GM23248 (cell line): ENCODE data around the gene MYH7B. TPM values are rescaled to one million over a fixed set of nuclear protein-coding genes. Genes with fewer than 3 reads are reported as not detected.
A peak's percentile ranks its signal among the peaks of the same experiment; 100 is the strongest.

Experiments
- DNase-seq: peaks from one replicate; pipeline ENCODE4 v3.0.0-alpha.2; 2015
- H2AFZ ChIP-seq: fragments of 200-600 bp; sonication (generic); 2 replicates; pipeline ENCODE4 v1.6.1; 2016; ENCODE audit warnings: antibody characterized with exemption
- H3F3A ChIP-seq: fragments of 200-600 bp; sonication (generic); 2 replicates; pipeline ENCODE4 v1.6.1; 2016; ENCODE audit warnings: mild to moderate bottlenecking, antibody characterized with exemption, mixed run types; ENCODE audit not compliant: insufficient read depth
- H3K27ac ChIP-seq: fragments of 200-600 bp; sonication (generic); 2 replicates; pipeline ENCODE4 v1.5.1; 2016; ENCODE audit warnings: mild to moderate bottlenecking
- H3K27me3 ChIP-seq: fragments of 200-600 bp; sonication (generic); replicated peaks from 2 replicates; pipeline ENCODE4 v1.6.1; 2016; ENCODE audit warnings: mild to moderate bottlenecking; ENCODE audit not compliant: insufficient read depth
- H3K36me3 ChIP-seq: fragments of 200-600 bp; sonication (generic); 2 replicates; pipeline ENCODE4 v1.6.1; 2016; ENCODE audit warnings: low read depth, mild to moderate bottlenecking
- H3K4me1 ChIP-seq: fragments of 200-600 bp; sonication (generic); 2 replicates; pipeline ENCODE4 v1.6.1; 2016; ENCODE audit warnings: mild to moderate bottlenecking; ENCODE audit not compliant: insufficient read depth
- H3K4me2 ChIP-seq: fragments of 200-600 bp; sonication (generic); one replicate; pipeline ENCODE4 v1.6.1; 2016; ENCODE audit warnings: mild to moderate bottlenecking; ENCODE audit not compliant: unreplicated experiment
- H3K4me3 ChIP-seq: fragments of 200-600 bp; sonication (generic); 2 replicates; pipeline ENCODE4 v1.5.1; 2016; ENCODE audit warnings: mild to moderate bottlenecking
- H3K79me2 ChIP-seq: fragments of 200-600 bp; sonication (generic); 2 replicates; pipeline ENCODE4 v1.6.1; 2016; ENCODE audit warnings: mild to moderate bottlenecking; ENCODE audit not compliant: insufficient read depth
- H3K9ac ChIP-seq: fragments of 200-600 bp; sonication (generic); 2 replicates; pipeline ENCODE4 v1.6.1; 2016; ENCODE audit warnings: mild to moderate bottlenecking
- H3K9me2 ChIP-seq: fragments of 200-600 bp; sonication (generic); 2 replicates; pipeline ENCODE4 v1.6.1; 2016; ENCODE audit warnings: mixed run types, mild to moderate bottlenecking, moderate library complexity; ENCODE audit not compliant: insufficient read depth
- H3K9me3 ChIP-seq: fragments of 200-600 bp; sonication (generic); one replicate; pipeline ENCODE4 v1.6.1; 2017; ENCODE audit warnings: low read depth
- H4K20me1 ChIP-seq: fragments of 200-600 bp; sonication (generic); 2 replicates; pipeline ENCODE4 v1.6.0; 2016; ENCODE audit not compliant: insufficient read depth
- EZH2 ChIP-seq: fragments of 200-600 bp; sonication (generic); IDR thresholded peaks from 2 replicates; pipeline ENCODE4 v1.6.1; 2018; ENCODE audit warnings: antibody characterized with exemption, mild to moderate bottlenecking; ENCODE audit not compliant: insufficient read depth, poor library complexity, severe bottlenecking
- EZH2phosphoT487 ChIP-seq: fragments of 200-600 bp; sonication (generic); IDR thresholded peaks from 2 replicates; pipeline ENCODE4 v1.6.1; 2018; ENCODE audit warnings: antibody characterized with exemption, moderate library complexity, mild to moderate bottlenecking, low read depth; ENCODE audit not compliant: insufficient read depth
- WGBS, 2 experiments: methylation state at CpG; one replicate each; pipeline ENCODE4 v1.1.6; 2015 to 2017; ENCODE audit warnings: low lambda C conversion rate in 2 of 2, low coverage in 1 of 2; ENCODE audit errors: missing lambda C conversion rate in 2 of 2; 5-methylcytosine and 5-hydroxymethylcytosine counted together
- in situ Hi-C: fragments of 300-500 bp; cut with MboI; formaldehyde crosslinking; loops from 2 replicates; pipeline ENCODE4 v1.15.0; 2020
- polyA plus RNA-seq: library from polyadenylated mRNA; unstranded; fragments of >200 nt; fragmentation: Nextera tagmentation; extraction: Ambion mirVana; gene quantifications from 2 replicates; pipeline ENCODE4 v1.2.1, GENCODE V29; 2016
- total RNA-seq: library from RNA; depleted of rRNA; stranded (reverse); fragments of >200 nt; shearing (Covaris generic); gene quantifications from 2 replicates; pipeline ENCODE4 v1.2.3, GENCODE V29; 2014

MYH7B gene
- total and polyA plus RNA-seq, 2 experiments from 2014 or later: 0.11 to 0.49 TPM

GRCh38 chr20:34916774-34917354, 38.8 kb upstream of the MYH7B start:
- WGBS, 2 experiments: 63 to 71% methylated on average over 2 of the region's 2 CpGs
- no peak overlapping the region for H3K9ac ChIP-seq
- no peaks in the 10 kb centered on the region for H3K4me1 ChIP-seq
- H3K4me3 ChIP-seq: no peak overlapping the region
- in situ Hi-C loops: no loop called here
- H3K9me2 ChIP-seq: no peaks in the 10 kb centered on the region
- no peaks in the 10 kb centered on the region; the same call in 1 of the 2 replicates for H3K79me2 ChIP-seq
- no peak overlapping the region for H2AFZ ChIP-seq
- H4K20me1 ChIP-seq: no peaks in the 10 kb centered on the region
- no peaks in the 10 kb centered on the region for H3F3A ChIP-seq
- no peak overlapping the region for H3K4me2 ChIP-seq
- no peaks in the 10 kb centered on the region for H3K27me3 ChIP-seq
- no peaks in the 10 kb centered on the region for H3K36me3 ChIP-seq
- H3K9me3 ChIP-seq: no peaks in the 10 kb centered on the region
- H3K27ac ChIP-seq: no peak overlapping the region
- TF ChIP-seq EZH2: no peak
- no peak for TF ChIP-seq EZH2phosphoT487
- no peak for DNase-seq

GRCh38 chr20:34920055-34920454, 35.6 kb upstream of the MYH7B start:
- H3K4me1 ChIP-seq: peaks cover 16% of the 10 kb centered on the region
- in situ Hi-C loops: no loop called here
- TF ChIP-seq EZH2phosphoT487 (no peak), EZH2 (no peak)
- H3K4me3 ChIP-seq: no peak overlapping the region
- no peaks in the 10 kb centered on the region for H3K9me3 ChIP-seq
- H2AFZ ChIP-seq: no peak overlapping the region
- DNase-seq: no peak
- H3F3A ChIP-seq: peaks cover 14% of the 10 kb centered on the region
- H3K79me2 ChIP-seq: no peaks in the 10 kb centered on the region
- no peaks in the 10 kb centered on the region for H4K20me1 ChIP-seq
- no peak overlapping the region for H3K9ac ChIP-seq
- H3K36me3 ChIP-seq: no peaks in the 10 kb centered on the region
- H3K27me3 ChIP-seq: no peaks in the 10 kb centered on the region
- no peaks in the 10 kb centered on the region for H3K9me2 ChIP-seq
- H3K4me2 ChIP-seq: no peak overlapping the region
- H3K27ac ChIP-seq: no peak overlapping the region

DNA sequence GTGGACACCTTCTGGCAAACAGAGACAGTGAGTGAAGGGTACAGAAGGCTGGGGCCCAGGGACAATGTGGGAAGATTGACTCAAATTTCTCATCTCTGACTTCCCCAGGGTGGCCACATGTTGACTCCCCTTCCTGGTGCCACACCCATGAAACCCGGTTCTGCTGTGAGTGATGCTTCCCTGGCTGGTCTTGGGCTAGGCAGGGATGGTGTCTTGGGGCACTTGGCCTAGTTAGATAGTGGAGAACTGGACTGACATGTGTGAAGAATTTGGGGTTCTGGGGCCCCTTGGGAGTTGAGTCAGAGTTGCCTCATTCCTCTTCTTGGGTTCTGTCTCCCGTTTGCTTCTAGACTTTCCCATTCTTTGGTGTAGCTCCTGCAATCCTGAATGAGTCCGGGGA, 34.2 kb upstream of the MYH7B start:
- H3F3A ChIP-seq: peaks cover 14% of the 10 kb centered on the region
- no peak overlapping the region for H3K4me3 ChIP-seq
- H3K36me3 ChIP-seq: peaks cover 13% of the 10 kb centered on the region
- no peak overlapping the region for H2AFZ ChIP-seq
- peak; percentile 44 for DNase-seq
- H3K79me2 ChIP-seq: no peaks in the 10 kb centered on the region
- WGBS, 2 experiments: 46 to 61% methylated on average over 3 of the region's 3 CpGs
- H4K20me1 ChIP-seq: no peaks in the 10 kb centered on the region
- no peaks in the 10 kb centered on the region for H3K9me3 ChIP-seq
- in situ Hi-C loops: no loop called here
- H3K9me2 ChIP-seq: no peaks in the 10 kb centered on the region
- H3K4me2 ChIP-seq: no peak overlapping the region
- H3K9ac ChIP-seq: no peak overlapping the region
- TF ChIP-seq EZH2phosphoT487: no peak
- TF ChIP-seq EZH2: no peak
- H3K27me3 ChIP-seq: no peaks in the 10 kb centered on the region
- H3K4me1 ChIP-seq: peaks cover 16% of the 10 kb centered on the region
- no peak overlapping the region for H3K27ac ChIP-seq

- H3F3A ChIP-seq: peaks cover 22% of the 10 kb centered on the region
- in situ Hi-C loops: no loop called here
- H4K20me1 ChIP-seq: no peaks in the 10 kb centered on the region
- no peaks in the 10 kb centered on the region for H3K9me2 ChIP-seq
- TF ChIP-seq EZH2 (no peak), EZH2phosphoT487 (no peak)
- no peak overlapping the region for H2AFZ ChIP-seq
- peaks cover 13% of the 10 kb centered on the region for H3K36me3 ChIP-seq
- DNase-seq: peak; percentile 89
- peak overlapping the region; percentile 54 for H3K27ac ChIP-seq
- no peaks in the 10 kb centered on the region for H3K9me3 ChIP-seq
- H3K79me2 ChIP-seq: no peaks in the 10 kb centered on the region
- H3K27me3 ChIP-seq: no peaks in the 10 kb centered on the region
- H3K4me2 ChIP-seq: peak overlapping the region; percentile 11
- peak overlapping the region; percentile 25; the same call in 1 of the 2 replicates for H3K9ac ChIP-seq
- WGBS, 2 experiments: 60 to 61% methylated on average over 5 of the region's 5 CpGs
- H3K4me1 ChIP-seq: peaks cover 20% of the 10 kb centered on the region
- H3K4me3 ChIP-seq: peak overlapping the region; percentile 7; the same call in 1 of the 2 replicates
These were observed 32.9 kb upstream of the MYH7B start for GRCh38 chr20:34922654-34923381.
